ENCODE data around the gene SLCO1C1. TPM values are rescaled to one million over a fixed set of nuclear protein-coding genes. Genes with fewer than 3 reads are reported as not detected.
A peak's percentile ranks its signal among the peaks of the same experiment; 100 is the strongest.
"Not testable (repeated sequence)": the region's sequence is repeated elsewhere in the genome, so short reads cannot be mapped to it uniquely, and the experiment has no call there.

SLCO1C1 gene
- polyA plus RNA-seq, 6 donors from 2014 or later: not detected

DNA sequence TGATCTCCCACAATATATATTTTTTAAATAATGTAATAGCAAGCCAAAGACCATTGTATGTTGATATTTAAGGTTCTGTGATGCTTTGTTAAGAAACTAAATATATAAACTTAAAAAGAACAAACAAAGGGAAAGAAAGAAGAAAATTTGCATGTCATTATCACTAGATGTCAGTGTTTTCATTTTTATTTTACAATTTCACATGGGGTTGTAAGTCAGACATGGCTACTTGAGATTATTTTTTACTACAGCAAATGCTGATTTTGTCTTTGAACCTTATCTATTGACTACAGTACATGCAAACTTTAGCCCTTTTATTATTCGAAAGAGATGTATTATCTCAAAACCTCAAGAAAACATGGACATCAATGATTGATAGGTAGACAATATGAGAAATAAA, 36.1 kb downstream of the SLCO1C1 start:
- H3K9me3 Mint-ChIP-seq: peaks cover 0 to 3% (median 0%) of the 10 kb centered on the region in 7 donors
- DNase-seq: no peak
- H3K27me3 Mint-ChIP-seq: no peaks in the 10 kb centered on the region
- no peak for ATAC-seq (ENCODE audit: low read depth in 2 of 2)
- no peaks in the 10 kb centered on the region for H3K36me3 Mint-ChIP-seq
- H3K4me3 Mint-ChIP-seq: no peak overlapping the region
- no peak overlapping the region for H3K27ac Mint-ChIP-seq
- H3K4me1 Mint-ChIP-seq: no peaks in the 10 kb centered on the region

DNA sequence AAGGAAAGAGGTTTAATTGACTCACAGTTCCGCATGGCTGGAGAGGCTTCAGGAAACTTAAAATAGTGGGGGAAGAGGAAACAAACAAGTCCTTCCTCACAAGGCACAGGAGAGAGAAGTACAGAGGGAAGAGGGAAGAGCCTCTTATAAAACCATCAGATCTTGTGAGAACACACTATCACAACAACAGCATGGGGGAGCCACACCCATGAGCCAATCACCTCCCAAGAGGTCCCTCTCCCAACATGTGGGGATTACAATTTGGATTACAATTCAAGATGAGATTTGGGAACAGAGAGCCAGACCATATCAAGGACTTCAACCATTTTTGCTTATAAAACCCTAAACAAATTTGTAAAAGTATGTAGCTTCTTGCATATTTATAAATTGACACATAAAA, 45.8 kb downstream of the SLCO1C1 start:
- Mint-ChIP-seq H3K36me3 (no peaks in the 10 kb centered on the region), H3K27ac (no peak overlapping the region), H3K27me3 (no peaks in the 10 kb centered on the region), H3K9me3 (peaks cover 0 to 9% (median 4%) of the 10 kb centered on the region in 7 donors), H3K4me3 (peak overlapping the region in 1 of 8 donors; percentile 66), H3K4me1 (no peaks in the 10 kb centered on the region)
- no peak for ATAC-seq (ENCODE audit: low read depth in 2 of 2)
- no peak for DNase-seq

DNA sequence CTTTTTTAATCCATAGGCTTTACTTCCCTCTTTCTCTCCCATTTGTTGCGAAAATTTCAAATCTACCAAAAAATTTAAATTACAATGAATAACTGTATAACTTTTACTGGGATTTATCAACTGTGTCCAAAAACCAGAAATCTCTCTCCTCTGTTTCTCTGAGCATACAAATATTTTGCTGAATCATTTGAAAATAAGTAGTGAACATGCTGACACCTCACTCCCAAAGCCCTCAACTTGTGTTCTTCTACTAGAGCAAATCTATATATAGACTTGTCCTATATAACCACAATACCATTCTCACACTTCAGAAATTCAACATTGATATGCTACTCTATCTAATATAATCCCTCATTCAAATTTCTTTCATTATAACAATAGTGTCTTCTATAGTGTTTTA, 53.1 kb downstream of the SLCO1C1 start:
- H3K4me3 Mint-ChIP-seq: no peak overlapping the region
- no peaks in the 10 kb centered on the region for H3K27me3 Mint-ChIP-seq
- peaks cover 0 to 4% (median 0%) of the 10 kb centered on the region in 7 donors for H3K9me3 Mint-ChIP-seq
- no peaks in the 10 kb centered on the region for H3K4me1 Mint-ChIP-seq
- no peak overlapping the region for H3K27ac Mint-ChIP-seq
- no peaks in the 10 kb centered on the region for H3K36me3 Mint-ChIP-seq
- ATAC-seq (ENCODE audit: low read depth in 2 of 2): no peak
- no peak for DNase-seq

- no peak overlapping the region for H3K4me3 Mint-ChIP-seq
These were observed 55.9 kb downstream of the SLCO1C1 start for GRCh38 chr12:20751046-20751445.

DNA sequence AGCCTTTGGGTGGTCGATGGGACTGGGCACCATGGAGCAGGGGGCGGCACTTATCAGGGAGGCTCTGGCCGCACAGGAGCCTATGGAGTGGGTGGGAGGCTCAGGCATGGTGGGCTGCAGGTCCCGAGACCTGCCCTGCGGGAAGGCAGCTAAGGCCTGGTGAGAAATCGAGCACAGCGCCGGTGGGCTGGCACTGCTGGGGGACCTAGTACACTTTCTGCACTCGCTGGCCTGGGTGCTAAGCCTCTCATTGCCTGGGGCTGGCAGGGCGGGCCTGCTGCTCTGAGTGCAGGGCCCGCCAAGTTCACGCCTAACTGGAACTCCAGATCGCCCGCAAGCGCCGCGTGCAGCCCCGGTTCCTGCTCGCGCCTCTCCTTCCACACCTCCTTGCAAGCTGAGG, 82.3 kb downstream of the SLCO1C1 start:
- no peaks in the 10 kb centered on the region for H3K4me1 Mint-ChIP-seq
- H3K27me3 Mint-ChIP-seq: no peaks in the 10 kb centered on the region
- DNase-seq: no peak
- no peak overlapping the region for H3K4me3 Mint-ChIP-seq
- H3K36me3 Mint-ChIP-seq: no peaks in the 10 kb centered on the region
- H3K27ac Mint-ChIP-seq: no peak overlapping the region
- H3K9me3 Mint-ChIP-seq: peaks cover 0 to 20% (median 9%) of the 10 kb centered on the region in 7 donors
- ATAC-seq (ENCODE audit: low read depth in 2 of 2): no peak

More at GRCh38 chr12:20751046-20751445, 55.9 kb downstream of the SLCO1C1 start:
- H3K27me3 Mint-ChIP-seq: no peaks in the 10 kb centered on the region
- no peak for DNase-seq
- peaks cover 0 to 5% (median 0%) of the 10 kb centered on the region in 7 donors for H3K9me3 Mint-ChIP-seq
- no peak for ATAC-seq (ENCODE audit: low read depth in 2 of 2)
- H3K27ac Mint-ChIP-seq: no peak overlapping the region
- H3K36me3 Mint-ChIP-seq: no peaks in the 10 kb centered on the region
- H3K4me1 Mint-ChIP-seq: no peaks in the 10 kb centered on the region

GRCh38 chr12:20778969-20779368, 83.8 kb downstream of the SLCO1C1 start:
- no peaks in the 10 kb centered on the region for H3K27me3 Mint-ChIP-seq
- no peaks in the 10 kb centered on the region for H3K4me1 Mint-ChIP-seq
- H3K27ac Mint-ChIP-seq: no peak overlapping the region
- no peak for ATAC-seq (ENCODE audit: low read depth in 2 of 2)
- H3K4me3 Mint-ChIP-seq: no peak overlapping the region
- no peak for DNase-seq
- peaks cover 0 to 20% (median 9%) of the 10 kb centered on the region in 7 donors for H3K9me3 Mint-ChIP-seq
- H3K36me3 Mint-ChIP-seq: no peaks in the 10 kb centered on the region

DNA sequence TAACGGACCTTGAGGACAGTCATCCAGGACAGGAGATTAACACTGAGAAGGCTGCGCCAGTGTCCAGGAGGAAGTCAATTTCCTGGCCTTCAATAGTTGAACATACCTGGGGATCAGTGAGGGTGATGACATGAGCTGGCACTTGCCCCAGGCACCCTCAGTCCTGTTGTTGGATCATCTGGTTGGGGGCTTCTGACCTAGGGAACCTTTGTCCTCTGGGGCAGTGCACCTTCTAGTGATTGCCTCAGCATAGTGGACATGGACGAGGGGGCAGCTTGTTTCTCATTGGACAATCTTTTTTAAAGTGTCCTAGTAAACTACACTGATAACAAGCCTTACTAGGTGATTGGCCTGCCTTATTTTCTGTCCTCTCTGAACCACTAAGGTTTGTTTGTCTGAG, 84.8 kb downstream of the SLCO1C1 start:
- DNase-seq; H3K27ac Mint-ChIP-seq; H3K4me1 Mint-ChIP-seq; H3K36me3 Mint-ChIP-seq; H3K27me3 Mint-ChIP-seq; H3K4me3 Mint-ChIP-seq; ATAC-seq (ENCODE audit: low read depth in 2 of 2): not testable (repeated sequence)
- H3K9me3 Mint-ChIP-seq: peaks cover 1 to 20% (median 13%) of the 10 kb centered on the region in 7 donors

DNA sequence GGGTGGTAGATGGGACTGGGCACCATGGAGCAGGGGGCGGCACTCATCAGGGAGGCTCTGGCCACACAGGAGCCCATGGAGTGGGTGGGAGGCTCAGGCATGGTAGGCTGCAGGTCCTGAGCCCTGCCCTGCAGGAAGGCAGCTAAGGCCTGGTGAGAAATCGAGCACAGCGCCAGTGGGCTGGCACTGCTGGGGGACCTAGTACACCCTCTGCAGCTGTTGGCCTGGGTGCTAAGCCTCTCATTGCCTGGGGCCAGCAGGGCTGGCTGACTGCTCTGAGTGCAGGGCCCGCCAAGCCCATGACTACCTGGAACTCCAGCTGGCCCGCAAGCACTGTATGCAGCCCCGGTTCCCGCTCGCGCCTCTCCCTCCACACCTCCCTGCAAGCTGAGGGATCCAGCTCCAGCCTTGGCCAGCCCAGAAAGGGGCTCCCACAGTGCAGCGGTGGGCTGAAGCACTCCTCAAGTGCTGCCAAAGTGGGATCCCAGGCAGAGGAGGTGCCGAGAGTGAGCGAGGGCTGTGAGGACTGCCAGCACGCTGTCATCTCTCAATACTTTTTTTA, 88.7 kb downstream of the SLCO1C1 start:
- ATAC-seq (ENCODE audit: low read depth in 2 of 2); H3K36me3 Mint-ChIP-seq; H3K27ac Mint-ChIP-seq; H3K4me3 Mint-ChIP-seq; DNase-seq; H3K27me3 Mint-ChIP-seq; H3K4me1 Mint-ChIP-seq: not testable (repeated sequence)
- peaks cover 2 to 22% (median 16%) of the 10 kb centered on the region in 7 donors for H3K9me3 Mint-ChIP-seq

GRCh38 chr12:20792971-20793370, 97.8 kb downstream of the SLCO1C1 start:
- no peak overlapping the region for H3K4me3 Mint-ChIP-seq
- ATAC-seq (ENCODE audit: low read depth in 2 of 2) (no peak), DNase-seq (no peak)
- no peaks in the 10 kb centered on the region for H3K27me3 Mint-ChIP-seq
- no peak overlapping the region for H3K27ac Mint-ChIP-seq
- H3K36me3 Mint-ChIP-seq: no peaks in the 10 kb centered on the region
- H3K9me3 Mint-ChIP-seq: peaks cover 0 to 8% (median 2%) of the 10 kb centered on the region in 7 donors
- no peaks in the 10 kb centered on the region for H3K4me1 Mint-ChIP-seq

- Mint-ChIP-seq H3K4me1 (no peaks in the 10 kb centered on the region), H3K4me3 (no peak overlapping the region), H3K36me3 (no peaks in the 10 kb centered on the region), H3K27ac (no peak overlapping the region), H3K27me3 (no peaks in the 10 kb centered on the region), H3K9me3 (peaks cover 0 to 4% (median 0%) of the 10 kb centered on the region in 7 donors)
- DNase-seq (no peak), ATAC-seq (ENCODE audit: low read depth in 2 of 2) (no peak)
These were observed 103.4 kb downstream of the SLCO1C1 start for GRCh38 chr12:20798554-20798953.

DNA sequence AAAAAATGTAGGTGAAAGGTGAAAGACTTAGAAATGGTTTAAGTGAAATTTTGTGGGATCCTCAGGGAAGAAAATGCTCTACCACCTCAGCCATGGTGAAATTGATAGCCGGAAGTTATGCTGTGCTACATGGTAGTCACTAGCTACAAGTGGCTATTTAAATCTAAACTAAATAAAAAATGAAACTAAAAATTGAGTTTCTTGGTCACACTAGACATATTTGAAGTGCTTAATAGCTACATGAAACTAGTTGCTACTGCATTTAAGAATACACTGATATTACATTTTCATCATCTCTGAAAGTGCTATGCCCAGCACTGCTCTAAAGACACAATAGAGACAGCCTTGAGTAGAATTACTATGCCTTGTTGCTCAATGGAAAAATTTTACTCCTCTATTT, 105.0 kb downstream of the SLCO1C1 start:
- Mint-ChIP-seq H3K27me3 (no peaks in the 10 kb centered on the region), H3K4me1 (no peaks in the 10 kb centered on the region), H3K9me3 (peaks cover 0 to 4% (median 0%) of the 10 kb centered on the region in 7 donors), H3K4me3 (no peak overlapping the region), H3K27ac (no peak overlapping the region), H3K36me3 (no peaks in the 10 kb centered on the region)
- DNase-seq (no peak), ATAC-seq (ENCODE audit: low read depth in 2 of 2) (no peak)

- no peaks in the 10 kb centered on the region for H3K4me1 Mint-ChIP-seq
- H3K36me3 Mint-ChIP-seq: no peaks in the 10 kb centered on the region
- no peak overlapping the region for H3K27ac Mint-ChIP-seq
- no peaks in the 10 kb centered on the region for H3K27me3 Mint-ChIP-seq
- DNase-seq (no peak), ATAC-seq (ENCODE audit: low read depth in 2 of 2) (no peak)
- H3K9me3 Mint-ChIP-seq: peaks cover 0 to 4% (median 0%) of the 10 kb centered on the region in 7 donors
- no peak overlapping the region for H3K4me3 Mint-ChIP-seq
These were observed 105.9 kb downstream of the SLCO1C1 start for GRCh38 chr12:20801035-20801434.
